ENCODE data around the gene DEFB127.
"Not testable (repeated sequence)": the region's sequence is repeated elsewhere in the genome, so short reads cannot be mapped to it uniquely, and the experiment has no call there.

DEFB127 gene, protein sequence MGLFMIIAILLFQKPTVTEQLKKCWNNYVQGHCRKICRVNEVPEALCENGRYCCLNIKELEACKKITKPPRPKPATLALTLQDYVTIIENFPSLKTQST

DNA sequence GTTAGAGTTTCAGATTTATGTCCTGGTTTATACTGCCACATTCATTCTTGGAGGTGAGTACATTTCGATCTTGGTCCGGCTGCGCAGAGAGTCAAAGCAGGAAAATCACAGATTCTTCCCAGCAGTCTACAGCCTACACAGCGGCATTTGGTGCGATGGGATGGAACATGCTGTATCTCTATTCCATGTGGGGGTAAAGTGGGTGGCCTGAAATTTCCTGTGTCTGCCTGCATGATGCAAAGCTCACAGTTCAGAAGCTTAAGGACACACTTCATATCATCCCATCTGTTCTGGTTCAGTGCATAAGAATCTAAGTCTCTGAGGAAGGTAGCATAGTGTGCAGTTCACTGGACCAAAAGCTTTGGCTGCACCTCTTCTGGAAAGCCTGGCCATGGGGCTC lies at the start of gene DEFB127:
DEFB127 (plus strand) TSS at position 301 of the 400 bp plus-strand sequence; CDS start at position 392, 91 bp downstream.
- no peak for DNase-seq

DNA sequence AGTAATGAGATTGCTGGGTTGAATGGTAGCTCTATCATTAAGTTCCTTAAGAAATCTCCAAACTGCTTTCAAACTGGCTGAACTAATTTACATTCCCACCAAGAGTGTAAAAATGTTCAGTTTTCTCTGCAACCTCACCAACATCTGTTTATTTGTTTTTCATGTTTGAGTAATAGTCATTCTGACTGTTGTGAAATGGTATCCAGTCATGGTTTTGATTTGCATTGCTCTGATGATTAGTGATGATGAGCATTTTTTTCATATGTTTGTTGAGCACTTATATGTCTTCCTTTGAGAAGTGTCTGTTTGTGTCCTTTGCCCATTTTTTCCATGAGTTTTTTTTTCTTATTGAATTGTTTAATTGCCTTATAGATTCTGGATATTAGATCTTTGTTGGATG lies 44.9 kb upstream of the DEFB127 start:
- DNase-seq = no peak

DNA sequence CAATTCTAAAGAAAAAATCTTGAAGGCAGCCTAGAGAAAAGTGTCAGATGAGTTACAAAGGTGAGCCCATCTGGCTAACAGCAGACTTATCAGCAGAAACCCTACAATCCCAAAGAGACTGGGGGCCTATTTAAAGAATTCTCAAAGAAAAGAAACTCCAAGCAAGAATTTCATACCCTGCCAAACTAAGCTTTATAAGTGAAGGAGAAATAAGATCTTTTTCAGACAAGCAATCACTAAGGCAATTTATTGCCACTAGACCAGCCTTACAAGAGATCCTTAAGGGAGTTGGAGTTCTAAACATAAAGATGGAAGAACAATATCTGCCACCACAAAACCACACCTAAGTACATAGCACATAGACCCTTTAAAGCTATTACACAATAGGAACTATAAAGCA lies 39.7 kb upstream of the DEFB127 start:
- no peak for DNase-seq

DNA sequence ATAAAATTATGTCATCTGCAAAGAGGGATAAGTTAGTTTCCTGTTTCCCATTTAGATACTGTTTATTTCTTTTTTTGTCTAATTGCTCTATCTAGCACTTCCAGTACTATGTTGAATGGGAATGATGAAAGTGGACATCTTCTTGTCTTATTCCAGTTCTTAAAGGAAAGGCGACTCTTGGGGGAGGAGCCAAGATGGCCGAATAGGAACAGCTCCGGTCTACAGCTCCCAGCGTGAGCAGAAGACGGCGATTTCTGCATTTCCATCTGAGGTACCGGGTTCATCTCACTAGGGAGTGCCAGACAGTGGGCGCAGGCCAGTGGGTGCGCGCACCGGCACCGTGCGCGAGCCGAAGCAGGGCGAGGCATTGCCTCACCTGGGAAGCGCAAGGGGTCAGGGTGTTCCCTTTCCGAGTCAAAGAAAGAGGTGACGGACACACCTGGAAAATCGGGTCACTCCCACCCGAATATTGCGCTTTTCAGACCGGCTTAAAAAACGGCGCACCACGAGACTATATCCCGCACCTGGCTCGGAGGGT lies 27.4 kb upstream of the DEFB127 start:
- not testable (repeated sequence) for DNase-seq

DNA sequence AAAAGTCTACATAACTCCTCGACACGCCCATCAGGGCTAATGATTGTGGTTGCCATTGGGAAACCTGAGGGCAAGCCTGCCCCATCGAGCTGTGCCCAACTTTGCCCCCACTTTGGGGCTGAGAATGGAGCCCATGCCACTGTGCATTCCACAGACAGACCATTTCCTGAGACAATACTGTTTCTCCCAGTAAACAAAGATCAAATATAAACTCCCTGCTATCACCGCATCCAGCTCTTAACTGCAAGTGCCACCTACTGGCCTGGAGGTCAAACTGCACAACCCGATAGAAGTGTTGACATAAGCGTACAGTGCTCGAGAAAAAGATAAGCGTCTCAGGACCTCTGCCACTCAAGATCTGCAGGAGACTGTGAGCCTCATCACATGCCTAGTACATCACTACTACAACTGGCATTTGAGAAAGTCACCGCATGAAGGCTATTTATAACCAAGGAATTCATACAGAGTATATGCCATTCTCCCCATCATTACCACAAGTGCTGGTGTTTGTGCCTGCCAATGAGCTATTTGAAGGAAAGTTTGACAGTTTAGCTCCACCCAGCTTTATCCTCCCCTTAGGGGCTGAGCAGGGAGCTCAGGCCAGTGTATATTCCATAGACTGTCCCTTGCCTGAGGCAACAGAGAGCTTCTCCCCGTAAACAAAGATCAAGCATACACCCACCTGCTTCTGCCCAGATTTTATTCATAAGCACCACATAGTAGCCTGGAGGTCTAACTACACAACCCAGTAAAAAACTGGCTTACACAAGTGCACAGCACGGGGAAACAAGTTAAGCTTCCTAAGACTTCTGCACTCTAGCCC lies 19.4 kb upstream of the DEFB127 start:
- DNase-seq = no peak

DNA sequence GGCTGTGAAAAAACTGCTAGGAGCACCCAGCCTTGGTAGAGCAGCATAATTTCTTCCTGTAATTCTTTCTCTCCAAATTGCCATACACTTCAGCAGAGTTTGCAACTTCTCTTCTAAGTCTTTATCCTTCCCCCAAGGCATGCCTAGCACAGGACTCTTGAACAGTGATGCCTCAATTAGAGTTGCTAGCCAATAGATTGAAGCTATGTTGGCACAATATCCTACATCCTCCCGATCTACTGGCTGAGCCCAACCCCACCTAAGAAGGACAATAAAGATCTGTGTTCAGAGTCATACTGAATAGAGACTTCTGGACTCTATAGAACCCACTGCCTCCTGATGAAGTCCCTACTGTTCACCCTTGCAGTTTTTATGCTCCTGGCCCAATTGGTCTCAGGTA lies 15.0 kb upstream of the DEFB127 start, which contains the start of gene DEFB126:
DEFB126 (plus strand) TSS at position 301 of the 400 bp plus-strand sequence; CDS start at position 340, 39 bp downstream.
- no peak for DNase-seq

DNA sequence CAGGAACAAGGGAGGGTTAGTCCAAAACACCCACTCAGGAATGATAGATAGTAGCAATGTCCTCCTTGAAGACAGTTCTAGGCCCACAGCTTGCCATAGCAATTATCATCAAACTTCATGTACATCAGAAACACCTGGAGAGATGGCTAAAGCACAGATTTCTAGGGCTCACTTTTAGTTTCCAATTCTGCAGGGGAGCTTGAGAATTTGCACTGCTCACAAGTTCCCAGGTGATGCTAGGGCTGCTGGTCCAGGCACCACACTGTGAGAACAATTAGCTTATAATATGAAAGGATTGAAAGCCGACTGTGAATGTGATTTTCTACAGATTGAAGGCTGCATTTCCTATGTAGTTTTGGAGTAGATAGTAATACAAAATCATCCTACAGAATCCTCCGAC lies 11.4 kb upstream of the DEFB127 start:
- no peak for DNase-seq

DNA sequence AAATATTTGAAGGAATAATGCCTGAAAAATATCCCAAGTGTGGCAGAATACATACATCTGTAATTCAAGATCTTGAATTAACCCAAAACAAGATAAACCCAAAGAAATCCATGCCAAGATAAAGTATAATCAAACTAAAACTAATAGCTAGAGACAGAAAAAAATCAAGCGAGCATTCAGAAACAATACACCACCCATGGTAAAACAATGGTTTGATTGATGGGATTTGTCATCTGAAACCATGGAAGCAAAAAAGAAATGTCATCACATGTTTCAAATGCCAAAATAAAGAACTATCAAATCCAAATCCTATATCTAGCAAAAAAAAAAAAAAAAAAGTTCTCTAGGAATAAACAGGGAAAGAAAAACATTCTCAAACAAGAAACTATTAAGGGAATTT lies 5.1 kb upstream of the DEFB127 start:
- no peak for DNase-seq

DNA sequence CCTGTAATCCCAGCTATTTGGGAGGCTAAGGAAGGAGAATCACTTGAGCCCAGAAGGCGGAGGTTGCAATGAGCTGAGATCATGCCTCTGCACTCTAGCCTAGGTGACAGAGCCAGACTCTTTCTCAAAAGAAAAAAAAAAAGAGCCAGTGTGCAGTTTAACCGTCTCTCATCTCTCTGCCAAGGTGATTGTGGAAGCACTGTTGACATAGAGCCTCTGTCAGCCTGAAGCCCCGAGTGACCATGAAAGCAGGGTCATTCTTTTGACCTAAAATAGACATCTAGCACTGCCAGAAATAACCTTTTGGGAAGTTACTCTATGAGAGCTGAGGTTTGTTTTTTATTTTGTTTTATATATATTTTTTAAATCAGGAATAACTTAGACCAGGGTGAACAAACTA lies 7.4 kb downstream of the DEFB127 start:
- DNase-seq = no peak

DNA sequence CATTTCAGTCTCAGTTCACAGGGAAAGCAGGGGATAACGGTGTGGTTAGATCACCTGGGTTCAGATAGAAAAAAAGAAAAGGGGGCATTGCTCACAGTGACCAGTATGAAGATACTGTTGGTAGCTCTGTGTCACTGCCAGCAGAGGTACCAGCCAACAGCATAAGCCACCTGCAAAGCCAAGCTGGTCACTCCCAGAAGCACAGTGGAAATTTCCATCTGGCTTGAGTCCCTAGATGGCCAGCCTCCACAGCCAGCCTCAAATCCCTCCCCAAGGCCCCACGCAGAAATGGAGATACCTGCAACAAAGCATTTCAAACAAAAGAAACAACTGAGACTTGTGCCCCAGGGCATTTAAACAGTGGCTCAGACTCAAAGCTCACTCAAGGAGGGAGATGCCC lies 11.6 kb downstream of the DEFB127 start:
- DNase-seq = no peak

DNA sequence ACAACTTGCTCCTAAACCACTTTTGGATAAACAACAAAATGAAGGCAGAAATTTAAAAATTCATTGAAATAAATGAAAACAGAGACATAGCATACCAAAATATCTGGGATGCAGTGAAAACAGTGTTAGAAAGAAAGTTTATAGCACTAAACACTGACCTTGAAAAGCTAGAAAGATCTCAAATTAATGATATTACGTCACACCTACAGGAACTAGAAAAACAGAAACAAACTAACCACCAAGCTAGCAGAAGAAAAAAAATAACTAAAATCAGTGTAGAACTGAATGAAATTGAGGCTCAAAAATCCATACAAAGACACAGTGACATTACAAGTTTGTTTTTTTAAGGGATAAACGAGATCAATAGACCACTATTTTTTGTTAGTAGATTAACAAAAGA lies 27.0 kb downstream of the DEFB127 start:
- DNase-seq = no peak

DNA sequence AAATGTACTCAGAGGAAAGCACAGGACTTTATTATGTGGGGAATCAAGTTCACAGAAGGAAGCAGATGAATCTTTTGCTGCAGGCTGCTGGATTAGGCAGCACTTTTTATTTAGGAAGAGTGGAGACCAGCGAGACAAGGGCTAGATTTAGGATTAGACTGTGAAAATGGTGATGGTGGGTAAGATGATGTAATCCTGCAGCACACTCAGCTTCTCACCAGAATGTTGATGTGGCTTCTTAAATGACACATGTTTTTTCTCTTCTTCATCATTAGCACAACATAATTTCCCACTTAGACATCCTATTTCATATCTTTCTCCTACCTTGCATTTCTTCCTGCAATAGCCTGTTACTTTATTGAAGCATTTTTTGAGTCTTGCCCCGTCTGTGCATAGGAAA lies 30.5 kb downstream of the DEFB127 start:
- no peak for DNase-seq

DNA sequence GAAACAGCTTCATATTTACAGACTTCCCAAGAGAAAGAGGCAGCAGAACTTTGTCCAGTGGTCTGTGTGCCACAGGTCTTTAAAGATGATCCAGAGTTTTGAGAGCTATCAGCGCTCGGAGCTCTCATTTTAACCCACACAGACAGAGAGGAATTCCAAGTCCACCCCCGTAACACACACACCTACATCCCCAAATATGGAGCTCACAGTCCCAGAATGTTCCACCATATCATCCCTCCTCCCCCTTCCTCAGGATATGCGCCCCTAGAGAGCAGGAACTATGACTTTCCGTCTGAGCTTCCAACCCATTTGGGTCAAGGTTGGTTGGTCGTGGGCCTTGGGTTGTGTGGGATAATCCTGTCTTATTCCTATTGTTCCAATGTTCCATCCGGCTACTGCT lies 32.4 kb downstream of the DEFB127 start, which contains the start of gene DEFB128:
DEFB128 (minus strand) TSS at position 101 of the 400 bp plus-strand sequence; CDS start at position 13, 88 bp downstream.
- DNase-seq = no peak

DNA sequence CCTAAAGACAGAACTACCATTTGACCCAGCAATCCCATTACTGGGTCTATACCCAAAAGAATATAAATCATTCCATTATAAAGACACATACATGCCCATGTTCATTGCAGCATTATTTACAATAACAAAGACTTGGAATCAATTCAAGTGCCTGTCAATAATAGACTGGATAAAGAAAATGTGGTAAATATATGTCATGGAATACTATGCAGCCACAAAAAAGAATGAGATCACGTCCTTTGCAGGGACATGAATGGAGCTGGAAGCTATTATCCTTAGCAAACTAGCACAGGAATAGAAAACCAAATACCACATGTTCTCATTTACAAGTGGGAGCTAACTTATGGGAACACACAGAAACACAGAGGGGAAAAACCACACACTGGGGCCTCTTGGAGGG lies 41.0 kb downstream of the DEFB127 start:
- DNase-seq = no peak

DNA sequence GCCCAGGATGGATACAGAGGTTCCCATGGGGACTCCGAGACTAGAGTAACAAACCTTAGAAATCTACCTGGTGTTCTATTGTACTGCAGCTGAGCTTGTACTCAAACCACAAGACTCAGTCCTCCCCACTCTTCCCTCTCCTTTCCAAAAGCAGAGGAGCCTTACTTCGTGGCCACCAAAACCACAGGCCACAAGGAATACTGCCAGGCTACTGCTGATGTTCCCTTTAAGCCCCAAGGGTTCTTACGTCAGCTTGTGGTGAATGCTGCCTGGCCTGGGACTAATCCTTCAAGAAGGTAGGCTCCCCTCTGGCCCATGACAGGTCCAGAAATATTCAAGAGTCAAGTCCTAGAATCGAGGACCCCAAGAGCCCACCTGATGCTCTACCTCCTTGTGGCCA lies 42.7 kb downstream of the DEFB127 start:
- DNase-seq = no peak

DNA sequence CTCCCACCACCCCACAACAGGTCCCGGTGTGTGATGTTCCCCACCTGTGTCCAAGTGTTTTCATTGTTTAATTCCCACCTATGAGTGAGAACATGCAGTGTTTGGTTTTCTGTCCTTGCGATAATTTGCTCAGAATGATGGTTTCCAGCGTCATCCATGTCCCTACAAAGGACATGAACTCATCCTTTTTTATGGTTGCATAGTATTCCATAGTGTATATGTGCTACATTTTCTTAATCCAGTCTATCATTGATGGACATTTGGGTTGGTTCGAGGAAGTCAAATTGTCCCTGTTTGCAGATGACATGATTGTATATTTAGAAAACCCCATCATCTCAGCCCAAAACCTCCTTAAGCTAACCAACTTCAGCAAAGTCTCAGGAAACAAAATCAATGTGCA lies 46.4 kb downstream of the DEFB127 start:
- DNase-seq = not testable (repeated sequence)

Data from activated CD4-positive, alpha-beta T cell treated with anti-CD3 and anti-CD28 coated beads, Interleukin-2, amount 50 U/mL, for 1 hour (primary cell).